Hematopoietic multipotent progenitor cell treated with erythropoietin and hydrocortisone succinate and interleukin-3 and kit ligand, for 17 days (in vitro differentiated cells): Measurements from ENCODE around the gene PTPRF.
A peak's percentile ranks its signal among the peaks of the same experiment; 100 is the strongest.

ENCODE experiments used
- DNase-seq: peaks from one replicate; pipeline ENCODE4 v3.0.0-alpha.2; 2015; ENCODE audit warnings: low spot score

The PTPRF gene

DNA sequence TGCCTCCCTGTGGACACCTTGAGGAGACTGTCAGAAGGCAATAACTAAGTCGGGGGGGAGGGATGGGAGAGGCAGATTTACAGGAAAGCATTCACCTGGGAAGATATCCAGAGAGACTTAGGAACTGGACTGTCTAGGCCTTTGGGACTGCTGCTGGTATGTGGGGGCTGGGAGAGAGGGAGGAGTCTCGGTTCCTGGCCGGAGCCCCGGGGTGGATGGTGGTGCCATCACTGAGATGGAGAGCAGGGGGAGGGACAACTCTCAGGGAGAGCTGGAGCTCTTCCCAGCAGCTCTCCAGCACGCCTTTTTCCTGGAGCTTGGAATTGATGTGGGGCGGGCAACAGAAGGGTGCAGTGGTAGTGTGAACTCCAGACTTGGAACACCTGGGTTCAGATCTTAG lies 22.1 kb downstream of the PTPRF start:
- DNase-seq: no peak

DNA sequence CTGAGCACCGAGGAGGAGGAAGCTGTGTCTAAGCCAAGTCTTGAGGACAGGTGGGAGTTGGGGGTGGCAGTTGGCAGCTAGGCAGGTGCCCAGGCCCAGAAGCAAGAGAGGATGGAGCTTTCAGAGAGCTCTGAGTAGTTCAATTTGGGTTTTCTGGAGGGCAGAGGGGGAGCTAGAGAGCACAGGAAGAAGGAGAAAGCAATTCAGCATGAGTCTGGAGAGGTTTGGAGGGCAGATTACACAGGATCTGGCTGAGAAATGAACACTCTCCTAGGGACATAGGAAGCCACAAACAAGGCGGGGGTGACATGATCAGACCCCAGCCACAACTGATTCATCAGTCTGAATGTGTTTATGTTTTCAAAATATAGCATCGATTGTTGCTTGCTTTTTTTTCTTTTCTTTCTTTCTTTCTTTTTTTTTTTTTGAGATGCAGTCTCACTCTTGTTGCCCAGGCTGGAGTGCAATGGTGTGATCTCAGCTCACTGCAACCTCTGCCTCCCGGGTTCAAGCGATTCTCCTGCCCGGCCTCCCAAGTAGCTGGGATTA lies 23.8 kb downstream of the PTPRF start:
- DNase-seq: peak; percentile 38

DNA sequence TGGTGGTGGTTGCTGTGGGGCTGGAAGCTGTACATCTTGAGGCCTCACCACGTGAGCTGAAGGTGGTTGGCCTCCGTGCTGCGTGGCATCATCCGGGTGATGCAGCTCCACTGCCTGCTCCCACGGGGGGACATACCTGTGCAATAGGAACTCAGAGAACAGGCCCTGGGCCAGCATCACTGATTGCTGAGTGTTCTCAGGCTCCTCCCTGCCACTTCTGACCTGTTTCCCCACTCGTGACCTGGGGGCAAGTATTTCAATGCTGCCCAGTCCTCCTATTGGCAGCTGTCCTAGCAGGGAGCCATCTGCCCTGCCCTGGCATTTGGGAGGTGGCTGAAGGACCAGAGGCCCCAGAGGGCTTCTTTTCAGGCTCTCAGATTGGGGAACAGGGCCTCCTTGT lies 26.1 kb downstream of the PTPRF start:
- DNase-seq: no peak

DNA sequence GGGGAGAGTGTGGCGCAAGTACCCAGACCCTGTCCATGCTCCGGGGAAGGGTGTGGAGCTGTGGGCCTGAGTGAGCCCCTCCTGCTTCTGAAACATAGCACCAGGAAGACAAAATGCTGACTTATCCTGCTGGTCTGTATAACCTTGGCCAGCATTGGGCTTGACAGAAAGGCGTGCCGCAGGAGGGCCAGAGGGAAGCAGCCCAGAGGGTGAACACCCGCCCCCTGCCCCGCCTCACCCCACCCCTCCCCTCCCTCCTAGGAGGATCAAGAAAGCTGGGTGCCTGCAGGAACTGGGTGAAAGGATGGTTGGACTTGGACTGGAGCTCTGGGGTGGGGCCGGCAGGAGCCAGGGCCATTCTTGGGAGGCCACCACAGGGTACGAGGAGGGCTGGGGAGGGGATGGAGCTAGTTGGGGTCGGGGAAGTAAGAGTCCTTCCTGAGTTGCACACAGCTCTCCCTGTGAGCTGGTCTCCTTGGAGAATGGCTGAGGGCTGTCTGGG lies 27.1 kb downstream of the PTPRF start:
- no peak for DNase-seq

DNA sequence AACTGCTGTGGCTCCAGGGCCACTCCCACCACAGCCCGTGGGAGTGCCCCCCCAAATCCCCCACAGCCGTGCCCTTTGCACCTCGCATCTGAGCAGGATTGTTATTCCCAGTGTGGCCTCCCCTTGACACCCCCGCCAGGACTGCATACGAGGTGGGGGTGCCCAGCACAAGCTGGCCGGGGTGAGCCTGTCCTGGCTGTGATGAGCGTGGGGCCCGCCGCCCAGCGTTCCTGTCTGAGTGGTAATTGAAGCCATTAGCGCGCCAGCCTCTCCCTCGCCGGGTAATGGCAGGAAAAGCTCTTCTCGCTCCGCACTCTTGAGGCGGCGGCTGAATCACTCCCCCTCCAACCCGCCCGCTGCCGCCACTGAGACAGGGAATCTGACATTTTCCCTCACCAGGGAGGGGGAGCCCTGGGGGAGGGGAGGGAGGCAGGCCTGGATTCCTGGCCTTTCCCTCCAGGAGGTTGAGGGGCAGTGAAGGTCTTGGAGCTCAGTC lies 27.7 kb downstream of the PTPRF start:
- DNase-seq: no peak

DNA sequence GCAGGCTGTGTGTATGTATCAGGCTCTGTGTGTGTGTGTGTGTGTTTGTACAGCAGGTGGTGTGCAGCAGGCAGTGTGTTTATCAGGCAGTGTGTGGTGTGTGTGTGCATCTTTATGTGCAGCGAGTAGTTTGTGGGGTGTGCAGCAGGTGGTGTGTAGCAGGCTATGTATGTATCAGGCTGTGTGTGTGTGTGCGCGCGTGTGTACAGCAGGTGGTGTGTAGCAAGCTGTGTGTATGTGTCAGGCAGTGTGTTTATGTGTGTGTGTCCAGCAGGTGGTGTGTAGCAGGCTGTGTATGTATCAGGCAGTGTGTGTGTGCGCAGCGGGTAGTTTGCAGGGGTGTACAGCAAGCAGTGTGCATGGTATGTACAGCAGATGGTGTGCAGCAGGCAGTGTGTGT lies 29.0 kb downstream of the PTPRF start:
- no peak for DNase-seq

DNA sequence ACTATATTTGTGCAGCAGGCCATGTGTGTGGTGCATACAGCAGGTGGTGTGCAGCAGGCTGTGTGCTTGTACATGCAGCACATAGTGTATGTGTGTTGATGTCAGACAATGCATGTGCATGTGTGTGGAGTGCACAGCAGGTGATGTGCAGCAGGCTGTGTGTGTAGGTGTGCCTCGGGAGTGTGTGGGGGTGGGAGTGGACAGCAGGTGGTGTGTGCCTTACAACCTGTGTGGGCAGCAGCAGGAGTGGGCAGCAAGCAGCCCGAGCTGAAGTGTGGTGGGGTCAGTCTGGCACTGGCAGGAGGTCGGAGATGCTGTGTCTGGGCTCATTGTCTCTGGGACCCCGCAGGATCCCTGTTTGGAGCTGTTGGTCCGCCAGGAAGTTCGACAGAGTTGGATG lies 29.6 kb downstream of the PTPRF start:
- no peak for DNase-seq

DNA sequence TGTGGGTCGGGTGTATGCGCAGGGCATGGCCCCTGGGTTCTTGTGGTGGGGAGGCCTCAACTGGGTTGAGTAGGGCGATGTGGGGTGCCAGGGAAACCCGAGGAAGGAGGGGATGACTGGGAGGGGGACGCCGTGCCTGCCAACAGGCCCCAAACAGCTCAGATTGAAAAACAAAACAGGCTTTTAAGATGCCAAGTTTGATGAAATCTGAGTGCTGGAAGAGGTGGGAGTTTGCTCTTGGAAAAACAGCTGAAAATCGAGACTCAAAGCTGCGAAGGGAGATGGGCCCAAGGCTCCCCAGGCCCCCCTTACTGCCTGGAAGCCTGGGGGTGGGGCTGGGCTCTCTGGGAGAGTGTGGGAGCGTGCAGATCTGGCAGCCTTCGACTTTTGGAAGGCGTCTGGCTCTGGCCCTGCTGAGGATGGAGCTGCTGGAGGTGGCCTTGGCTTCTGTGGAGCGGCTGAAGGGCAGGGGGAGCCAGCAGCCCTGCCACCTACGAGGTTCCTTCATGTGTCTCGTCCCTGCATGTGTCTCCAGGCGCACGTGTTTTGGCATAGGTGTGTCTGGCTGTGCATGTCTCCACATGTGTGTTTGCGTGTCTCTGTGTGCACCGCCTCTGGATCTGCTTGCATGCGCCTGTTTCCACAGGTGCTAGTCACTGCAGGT lies 33.3 kb downstream of the PTPRF start:
- no peak for DNase-seq

DNA sequence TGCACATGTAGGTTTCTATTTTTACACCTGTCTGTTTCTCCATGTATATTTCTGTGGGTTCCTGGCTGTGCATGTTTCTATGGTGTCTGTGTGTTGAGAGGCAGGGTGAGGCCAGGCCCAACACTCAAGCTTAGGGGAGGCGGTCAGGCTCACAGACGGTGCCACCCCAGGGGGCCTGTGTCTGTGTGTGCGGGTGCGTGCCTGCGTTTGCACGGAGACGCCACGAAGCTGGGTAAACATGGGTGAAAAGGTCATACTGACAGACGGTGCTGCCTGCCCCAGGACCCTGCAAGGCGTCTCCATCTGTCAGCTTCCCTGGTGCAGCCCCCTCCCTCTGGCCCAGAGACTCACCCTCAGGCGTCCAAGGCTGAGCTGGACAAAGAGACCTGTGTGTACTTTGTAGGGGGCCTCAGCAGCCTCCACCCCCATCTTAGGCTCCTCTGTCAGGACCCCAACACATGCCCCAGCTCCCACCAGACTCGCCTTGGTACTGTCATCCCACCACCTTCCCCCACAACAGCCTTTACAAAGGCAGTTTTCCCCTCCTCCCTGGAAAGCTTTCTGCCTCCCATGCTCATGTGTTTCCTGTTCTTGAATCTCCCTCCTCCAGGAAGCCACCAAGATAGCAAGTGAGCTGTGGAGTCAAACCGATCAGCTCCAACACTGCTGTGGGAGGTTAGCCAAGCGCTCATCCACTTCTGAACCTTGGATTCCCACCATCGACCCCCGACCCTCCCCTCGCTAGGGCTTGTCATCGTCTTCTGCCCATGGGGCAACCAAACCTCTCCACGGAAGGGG lies 34.1 kb downstream of the PTPRF start:
- DNase-seq: no peak

DNA sequence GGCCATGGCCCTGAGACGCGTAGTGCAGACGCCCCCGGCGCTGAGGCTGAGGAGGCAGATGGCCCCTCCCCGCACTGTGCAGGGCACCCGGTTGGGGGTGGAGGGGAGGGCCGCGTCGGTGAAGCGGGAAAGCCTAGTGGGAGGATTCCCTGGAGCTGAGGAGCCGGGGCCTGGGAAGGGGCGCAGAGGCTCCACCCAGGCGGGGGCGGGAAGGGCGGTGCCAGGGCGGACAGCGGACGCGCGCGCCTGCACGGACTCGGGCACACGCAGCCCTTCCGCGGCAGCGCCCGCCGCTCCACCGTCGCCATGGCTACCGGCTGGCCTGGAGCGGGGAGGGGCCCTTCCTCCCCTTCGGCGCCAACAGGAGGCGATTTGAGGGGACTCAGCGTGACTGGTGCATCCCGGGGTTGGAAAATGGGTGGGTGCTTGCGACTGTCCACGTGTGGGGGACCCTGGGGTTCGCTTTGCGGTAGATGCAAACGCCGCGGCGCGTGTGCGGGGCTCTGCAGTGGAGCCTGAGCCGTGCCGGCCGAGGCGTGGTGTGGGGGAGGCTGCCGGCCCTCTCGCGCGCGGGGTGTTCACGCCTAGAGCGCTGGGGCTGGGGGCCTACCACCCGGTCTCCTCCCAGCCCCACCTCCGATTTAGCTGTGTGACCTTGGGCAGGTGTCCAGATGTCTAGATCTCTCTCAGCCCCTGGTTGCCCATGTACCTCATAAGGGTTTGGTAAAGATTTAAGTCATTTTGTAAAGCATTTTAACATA lies 35.1 kb downstream of the PTPRF start:
- DNase-seq: no peak

DNA sequence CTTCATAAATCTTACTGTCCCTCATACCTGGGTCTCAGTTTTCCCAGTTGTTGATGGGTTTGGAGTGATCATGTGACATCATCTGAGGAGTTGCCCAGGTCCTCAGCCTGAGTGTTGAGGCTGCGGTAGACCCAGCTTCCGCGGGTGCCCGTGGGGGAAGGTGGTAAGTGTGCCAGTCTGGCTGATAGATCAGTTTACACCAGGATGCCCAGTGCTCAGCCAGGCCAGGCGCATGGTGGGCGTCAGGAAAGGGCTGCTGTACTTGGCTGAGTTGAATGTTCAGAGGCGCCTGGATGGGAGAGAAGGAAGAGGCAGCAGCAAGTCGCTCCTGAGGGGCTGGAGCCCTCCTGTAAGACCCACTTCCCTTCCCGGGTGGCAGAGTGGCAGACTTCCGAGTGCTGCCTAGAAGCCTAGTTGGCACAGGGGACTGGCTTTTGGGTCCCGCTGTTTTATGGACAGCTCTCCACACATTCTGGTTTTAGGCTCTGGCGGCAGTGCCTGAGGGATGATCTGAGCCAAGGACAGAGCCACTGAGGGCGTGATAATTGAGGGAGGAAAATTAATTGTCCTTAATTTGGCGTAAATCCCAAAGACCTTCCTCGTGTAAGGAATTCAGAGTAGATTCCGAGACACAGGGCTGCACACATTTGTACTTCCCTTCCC lies 35.8 kb downstream of the PTPRF start:
- DNase-seq: no peak

DNA sequence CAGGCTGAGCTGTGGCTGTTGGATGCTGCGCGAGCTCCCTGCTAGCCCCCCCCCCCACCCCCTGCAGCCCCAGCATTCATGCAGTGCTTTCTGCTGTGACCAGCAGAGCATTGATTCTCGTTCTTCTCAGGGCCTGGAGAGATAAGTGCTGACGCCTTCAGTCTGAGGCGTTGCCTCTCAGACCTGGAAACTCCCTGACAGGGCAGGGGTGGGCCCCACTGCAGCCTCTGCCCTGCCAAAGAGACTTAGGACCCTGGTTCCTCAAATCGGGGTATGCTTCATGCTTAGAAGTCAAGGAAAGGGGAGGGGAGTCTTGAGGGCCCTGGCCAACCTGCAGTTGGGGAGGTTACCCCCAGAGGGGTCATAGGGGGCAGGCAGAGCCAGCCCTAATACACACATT lies 38.5 kb downstream of the PTPRF start:
- DNase-seq: no peak

DNA sequence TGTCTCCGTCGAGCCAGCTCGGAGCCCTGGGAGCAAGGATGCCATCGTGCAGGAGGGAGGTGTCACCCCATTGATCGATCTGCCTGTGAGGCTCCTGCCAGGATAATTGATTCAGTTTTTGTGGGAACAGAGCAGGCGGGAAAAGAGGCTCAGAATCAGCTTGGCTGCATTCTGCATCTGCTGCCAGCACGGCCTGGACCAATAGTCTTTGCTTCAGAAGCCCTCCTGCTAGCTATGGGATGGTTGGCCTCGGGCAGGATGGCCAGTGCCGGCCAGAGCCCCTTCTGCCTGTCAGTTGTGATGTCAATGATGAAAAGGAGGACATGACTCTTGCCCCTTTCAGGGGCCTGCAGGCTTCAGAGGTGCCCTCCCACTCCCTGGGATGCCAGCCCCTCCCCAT lies 39.6 kb downstream of the PTPRF start:
- no peak for DNase-seq

DNA sequence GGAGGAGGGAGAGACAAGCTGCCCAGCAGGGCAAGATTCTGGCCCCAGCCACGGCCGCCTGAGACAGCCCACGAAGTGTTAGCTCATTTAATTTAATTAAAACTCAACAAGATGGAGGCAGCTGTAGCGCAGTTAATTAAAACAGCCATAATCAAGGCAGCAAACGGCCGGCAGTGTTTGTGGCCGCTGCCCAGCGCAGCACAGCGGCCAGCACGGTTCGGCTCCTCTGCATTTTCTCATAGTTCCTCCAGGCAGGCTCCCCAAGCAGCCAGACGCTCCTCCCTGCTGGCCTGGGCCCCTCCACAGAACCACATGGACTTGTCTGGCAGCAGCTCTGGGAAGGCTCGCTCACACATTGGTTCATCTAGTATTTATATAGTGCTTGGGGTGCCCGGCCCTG lies 40.0 kb downstream of the PTPRF start:
- DNase-seq: no peak

DNA sequence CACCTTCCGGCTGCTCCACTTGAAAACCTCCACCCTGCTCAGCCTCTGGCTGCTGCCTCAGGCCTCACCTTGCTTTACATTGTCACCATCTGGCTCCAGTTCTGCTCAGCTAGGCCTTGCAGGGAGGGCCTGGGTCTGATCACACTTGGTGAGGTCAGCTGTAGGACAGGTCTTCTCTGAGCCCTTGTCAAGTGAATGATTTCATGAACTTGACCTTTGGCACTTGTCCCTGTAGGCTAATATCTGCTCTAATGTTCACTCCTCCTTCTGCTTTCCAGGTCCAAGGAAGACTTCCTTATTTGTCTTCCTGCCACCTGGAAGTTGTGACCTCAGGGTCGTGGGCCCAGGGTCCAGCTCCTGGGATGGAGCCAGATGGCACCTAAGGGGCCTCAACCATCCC lies 41.4 kb downstream of the PTPRF start:
- DNase-seq: no peak

DNA sequence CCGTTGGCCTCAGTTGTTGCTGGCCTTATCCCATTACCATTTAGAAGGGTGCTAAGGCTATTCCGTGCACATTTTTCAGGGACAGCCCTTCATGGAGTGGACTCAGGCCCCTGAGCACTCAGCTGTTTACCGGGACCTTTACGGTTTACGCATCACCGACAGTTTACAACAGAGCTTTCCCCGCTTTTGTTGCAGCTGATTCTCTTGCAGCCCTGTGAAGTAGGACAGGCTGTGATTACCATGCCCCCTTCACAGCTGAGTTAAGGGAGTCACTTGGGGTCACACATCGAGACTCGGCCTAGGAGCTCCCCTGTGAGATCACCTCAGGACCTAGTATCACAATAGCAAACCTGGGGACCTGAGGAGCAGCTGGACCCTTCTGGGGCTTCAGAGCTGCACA lies 41.9 kb downstream of the PTPRF start:
- DNase-seq: no peak

DNA sequence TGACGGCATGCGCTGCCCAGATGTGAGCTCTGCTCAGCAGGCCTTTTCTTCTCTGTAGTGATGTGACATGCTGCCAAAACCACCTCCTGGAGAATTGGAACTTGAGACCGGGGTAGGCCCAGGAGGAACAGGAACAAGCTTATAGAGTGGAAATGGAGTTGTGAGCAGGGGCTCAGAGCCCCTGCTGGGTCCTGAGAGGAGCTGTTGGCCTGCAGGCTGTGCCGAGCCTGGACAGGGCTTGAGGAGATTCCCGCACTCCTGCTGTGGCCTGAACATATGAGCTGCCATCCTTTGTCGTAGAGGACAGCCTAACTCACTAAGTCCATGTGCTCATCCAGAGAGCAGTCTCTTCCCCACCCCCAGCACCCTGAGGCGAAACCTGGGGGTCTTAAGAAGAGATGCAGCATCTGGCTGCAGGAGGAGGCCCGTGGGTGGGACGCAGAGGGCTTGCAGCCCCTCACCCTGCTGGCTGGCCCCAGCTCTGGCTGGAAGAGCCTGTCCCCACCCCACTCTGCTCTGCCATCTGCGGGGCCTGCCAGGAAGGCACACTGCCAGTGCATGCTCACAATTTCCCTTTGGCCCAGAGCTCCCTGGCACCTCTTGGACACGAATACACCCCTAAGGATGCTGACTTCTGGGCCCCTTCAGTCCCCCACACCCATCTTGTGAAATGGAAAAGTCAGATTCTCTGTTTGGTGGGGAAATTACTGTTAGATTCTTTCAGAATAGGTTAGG lies 42.5 kb downstream of the PTPRF start:
- DNase-seq: no peak

DNA sequence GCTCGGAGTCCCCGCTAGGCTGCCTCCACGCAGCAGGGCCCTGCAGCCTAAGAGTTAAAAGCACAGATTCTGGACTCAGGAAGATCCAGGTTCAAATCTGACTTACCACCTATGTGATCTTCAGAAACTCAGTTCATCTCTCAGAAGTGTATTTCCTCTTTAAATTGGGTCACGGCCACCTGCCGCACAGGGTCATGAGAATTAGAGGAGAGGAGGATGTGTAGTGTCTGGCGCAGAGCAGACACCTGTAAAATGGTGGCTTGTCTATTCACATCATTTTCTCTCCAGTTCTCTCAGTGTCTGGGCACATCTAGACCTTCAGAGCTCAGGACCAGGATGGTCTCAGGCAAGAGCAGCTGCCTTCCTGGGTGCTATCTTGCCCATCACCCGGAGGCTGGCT lies 45.8 kb downstream of the PTPRF start:
- no peak for DNase-seq

DNA sequence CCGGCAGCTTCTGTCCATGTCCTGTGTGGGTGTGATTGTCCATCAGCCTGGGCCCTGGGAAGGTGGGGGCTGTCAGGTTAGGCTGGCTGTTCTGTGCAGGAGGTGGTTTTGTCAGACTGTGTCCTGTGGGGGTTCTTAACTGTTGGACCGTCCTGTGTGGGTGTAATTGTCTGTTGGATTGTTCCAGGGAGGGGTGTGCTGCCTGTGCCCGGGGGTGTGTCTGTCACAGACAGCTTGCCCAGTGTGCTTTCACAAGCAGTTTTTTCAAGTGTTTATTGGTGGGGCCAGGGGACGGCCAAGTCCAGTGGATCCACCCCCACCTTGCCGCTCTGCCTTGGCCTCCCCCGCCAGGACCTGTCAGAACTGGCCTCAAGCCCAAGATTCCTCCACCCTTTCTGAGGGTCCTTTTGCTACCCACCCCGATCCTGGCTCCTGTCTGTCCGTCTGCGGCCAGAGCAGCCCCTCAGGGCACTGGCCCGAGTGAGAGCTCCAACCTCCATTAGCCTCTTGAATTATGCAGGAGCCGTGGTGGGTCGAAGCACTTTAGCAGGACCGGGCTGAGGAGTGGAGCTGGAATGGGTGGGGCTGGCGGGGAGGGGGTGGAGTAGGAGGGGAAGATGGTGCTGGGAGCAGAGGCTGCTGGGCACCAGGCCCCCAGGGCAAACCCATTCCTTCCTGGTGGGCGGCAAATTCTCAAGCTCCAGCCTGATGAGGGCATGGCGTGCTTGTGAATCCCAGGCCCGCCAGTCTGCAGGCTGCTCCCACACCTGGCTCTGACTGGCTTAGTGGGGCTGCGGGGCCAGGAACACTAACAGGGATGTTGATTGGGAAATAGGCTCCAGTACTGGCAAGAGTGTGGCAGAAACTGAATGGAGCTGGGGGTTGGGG lies 47.2 kb downstream of the PTPRF start:
- DNase-seq: no peak

DNA sequence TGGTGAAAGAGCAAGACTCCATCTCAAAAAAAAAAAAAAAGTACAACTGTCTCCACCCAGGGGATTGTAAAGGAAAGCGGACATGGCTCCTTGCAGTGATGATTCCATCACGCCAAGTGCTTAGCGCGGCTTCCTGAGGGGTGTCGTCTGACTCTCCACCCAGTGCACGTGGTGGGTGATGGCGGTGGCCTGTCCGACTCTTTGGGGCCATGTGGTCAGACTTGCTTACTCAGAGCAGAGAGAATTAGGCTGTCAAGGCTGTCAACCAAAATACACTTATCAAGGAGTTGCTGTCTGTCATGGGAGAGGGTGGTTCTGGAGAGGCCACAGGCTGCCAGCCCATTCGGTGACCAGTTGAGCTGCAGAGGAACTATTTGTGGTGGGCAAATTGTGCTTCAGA lies 49.4 kb downstream of the PTPRF start:
- DNase-seq: no peak
